Tongue (tissue), 2 donors: Measurements from ENCODE around the gene ZFP1. TPM values are rescaled to one million over a fixed set of nuclear protein-coding genes. Genes with fewer than 3 reads are reported as not detected.

Source experiments
- DNase-seq: peaks from one replicate; pipeline ENCODE4 v3.0.0-alpha.2; 2015
- total RNA-seq: library from RNA; depleted of rRNA; stranded (reverse); fragments of >200 nt; gene quantifications from one replicate; pipeline ENCODE4 v1.2.3, GENCODE V29; 2014

ZFP1 gene
- total RNA-seq, 1 donor from 2014 or later = 14.3 TPM

- DNase-seq = no peak
Measured at GRCh38 chr16:75160386-75160785, 12.1 kb downstream of the ZFP1 start.

DNA sequence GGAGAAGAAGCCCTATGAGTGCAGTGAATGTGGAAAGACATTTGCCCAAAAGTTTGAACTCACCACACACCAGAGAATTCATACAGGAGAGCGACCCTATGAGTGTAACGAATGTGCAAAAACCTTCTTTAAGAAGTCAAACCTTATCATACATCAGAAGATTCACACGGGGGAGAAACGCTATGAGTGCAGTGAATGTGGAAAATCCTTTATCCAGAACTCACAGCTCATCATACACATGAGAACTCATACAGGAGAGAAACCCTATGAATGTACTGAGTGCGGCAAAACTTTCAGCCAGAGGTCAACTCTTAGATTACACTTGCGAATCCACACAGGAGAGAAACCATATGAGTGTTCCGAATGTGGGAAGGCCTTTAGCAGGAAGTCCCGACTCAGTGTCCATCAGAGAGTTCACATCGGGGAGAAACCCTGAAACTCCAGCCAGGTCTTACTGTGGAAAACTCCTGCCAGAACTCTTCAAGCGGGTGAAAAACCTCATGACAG, 21.6 kb downstream of the ZFP1 start:
- DNase-seq = no peak

- no peak for DNase-seq
Measured at GRCh38 chr16:75172578-75172977, 24.3 kb downstream of the ZFP1 start.

DNA sequence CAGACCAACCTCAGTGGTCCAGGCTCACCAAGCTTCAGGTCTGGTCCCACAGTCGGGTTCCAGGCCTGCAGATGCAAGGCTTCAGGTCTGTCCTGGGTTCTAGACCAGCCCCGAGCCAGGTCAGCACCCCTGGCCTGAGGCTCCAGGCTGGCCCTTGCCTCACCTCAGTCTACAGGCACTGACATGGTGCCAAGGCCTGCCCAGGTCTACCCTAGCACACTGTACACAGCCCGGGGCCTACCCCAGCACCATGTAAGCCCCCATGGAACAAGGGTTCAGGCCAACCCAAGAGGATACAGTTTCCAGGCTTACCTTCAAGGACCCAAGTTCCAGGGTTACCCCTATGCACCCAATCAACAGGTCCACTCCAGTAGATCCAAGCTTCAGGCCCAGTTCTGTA, 26.8 kb downstream of the ZFP1 start:
- no peak for DNase-seq

GRCh38 chr16:75176926-75177325, 28.6 kb downstream of the ZFP1 start:
- no peak for DNase-seq

GRCh38 chr16:75179208-75179607, 30.9 kb downstream of the ZFP1 start:
- DNase-seq = no peak

- DNase-seq = no peak
Measured at GRCh38 chr16:75181630-75182029, 33.3 kb downstream of the ZFP1 start.

DNA sequence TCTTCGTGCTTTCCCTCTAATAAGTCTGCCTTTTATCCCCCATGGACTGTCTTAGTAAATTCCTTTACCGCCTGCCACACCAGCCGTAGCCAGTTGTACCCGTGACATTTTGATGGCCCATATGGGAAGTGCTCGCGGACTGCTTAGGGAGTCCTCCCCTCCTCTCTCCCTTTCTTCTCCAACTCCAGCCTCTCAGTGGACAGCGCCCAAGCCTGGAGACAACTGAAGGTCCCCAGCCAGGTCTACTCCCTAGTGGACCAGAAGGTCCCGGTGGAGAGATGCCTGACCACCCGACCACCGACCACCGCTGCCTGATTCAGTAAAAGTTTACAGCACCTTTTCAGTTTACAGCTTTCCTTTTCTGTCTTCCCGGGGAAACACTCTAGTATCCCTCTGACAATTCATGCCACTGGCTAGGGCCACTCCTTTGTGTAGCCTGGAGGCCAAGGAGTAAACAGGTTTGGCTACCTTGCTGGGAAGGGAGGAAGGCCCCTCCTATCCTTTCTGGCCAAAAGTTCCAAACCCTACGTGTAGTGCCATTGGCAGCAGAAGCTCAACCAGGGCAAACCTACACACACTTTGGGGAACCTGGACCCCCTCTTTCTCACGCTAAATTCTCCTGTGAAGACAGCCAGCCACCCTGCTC, 40.6 kb downstream of the ZFP1 start:
- DNase-seq = no peak

DNA sequence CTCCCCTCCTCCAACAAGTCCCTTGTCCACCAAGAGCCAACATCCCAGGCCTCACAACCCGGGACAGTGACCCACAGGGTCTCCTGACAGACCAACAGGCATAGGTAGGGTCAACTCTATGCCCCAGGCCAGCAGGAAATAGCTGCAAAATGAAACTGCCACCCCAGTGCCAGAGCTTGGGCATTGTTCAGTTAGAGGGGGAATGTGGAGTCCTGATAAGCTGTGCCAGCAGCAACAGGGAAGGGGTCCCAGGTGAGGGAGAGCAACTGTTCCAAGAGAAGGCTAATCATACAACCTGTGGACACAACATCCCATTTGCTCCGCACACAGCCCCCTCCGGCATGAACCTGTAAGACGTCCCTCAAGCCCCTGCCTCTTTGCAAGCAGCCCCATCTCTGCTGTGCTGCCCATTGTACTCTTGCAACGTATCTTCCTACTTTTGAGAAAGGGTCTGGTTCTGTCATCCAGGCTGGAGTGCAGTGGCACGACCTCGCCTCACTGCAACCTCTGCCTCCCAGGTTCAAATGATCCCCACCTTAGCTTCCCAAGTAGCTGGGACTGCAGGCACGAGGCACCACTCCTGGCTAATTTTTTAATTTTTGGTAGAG, 41.4 kb downstream of the ZFP1 start:
- no peak for DNase-seq

- no peak for DNase-seq
Measured at GRCh38 chr16:75192606-75193264, 44.4 kb downstream of the ZFP1 start.

GRCh38 chr16:75193265-75193650, 44.9 kb downstream of the ZFP1 start:
- DNase-seq = peak; percentile 41

- no peak for DNase-seq
Measured at GRCh38 chr16:75193730-75194444, 45.6 kb downstream of the ZFP1 start.

DNA sequence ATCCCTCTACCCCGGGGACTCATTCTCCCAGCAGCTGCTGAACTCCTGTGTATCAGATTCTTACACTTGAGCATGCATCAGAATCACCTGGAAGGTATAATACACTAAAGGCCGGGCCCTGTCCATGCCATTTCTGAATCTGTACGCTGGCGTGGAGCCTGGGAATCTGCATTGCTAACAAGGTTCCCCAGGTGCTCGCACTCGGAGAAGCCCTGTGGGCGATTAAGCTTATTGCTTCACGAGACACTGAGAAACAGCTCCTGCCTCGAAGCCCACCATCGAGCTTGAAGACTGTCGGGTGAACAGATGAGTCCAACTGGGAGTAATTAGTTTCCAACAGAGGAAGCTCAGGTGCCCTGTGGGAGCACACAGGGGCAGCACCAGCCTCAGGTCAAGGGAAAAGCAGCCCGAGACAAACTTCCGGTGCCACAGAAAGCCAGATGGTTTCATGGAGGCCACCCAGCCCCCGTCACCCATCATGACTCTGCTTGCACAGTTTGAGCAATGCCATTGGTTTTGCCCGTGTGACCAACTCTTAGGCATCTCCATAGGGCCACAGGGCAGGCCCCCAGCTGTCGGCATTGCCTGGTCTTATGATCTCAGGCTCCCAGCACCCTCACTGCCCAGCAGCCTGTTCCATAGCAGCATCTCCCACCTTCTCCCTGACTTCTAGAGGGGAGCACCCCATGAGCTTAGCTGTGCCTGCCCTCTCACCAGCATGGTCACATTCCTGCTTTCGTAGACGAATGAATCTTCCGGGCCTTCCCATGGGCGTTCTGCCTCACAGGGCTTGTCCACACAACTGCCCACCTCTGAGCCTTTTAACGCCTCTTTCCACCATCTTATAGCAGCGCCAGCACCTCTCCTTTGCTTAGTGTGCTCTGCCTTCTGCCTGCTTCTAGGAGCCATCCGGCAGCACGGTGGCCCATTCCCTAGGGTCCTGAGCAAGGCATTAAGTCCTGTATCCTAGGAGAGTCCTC, 47.8 kb downstream of the ZFP1 start:
- DNase-seq = no peak

DNA sequence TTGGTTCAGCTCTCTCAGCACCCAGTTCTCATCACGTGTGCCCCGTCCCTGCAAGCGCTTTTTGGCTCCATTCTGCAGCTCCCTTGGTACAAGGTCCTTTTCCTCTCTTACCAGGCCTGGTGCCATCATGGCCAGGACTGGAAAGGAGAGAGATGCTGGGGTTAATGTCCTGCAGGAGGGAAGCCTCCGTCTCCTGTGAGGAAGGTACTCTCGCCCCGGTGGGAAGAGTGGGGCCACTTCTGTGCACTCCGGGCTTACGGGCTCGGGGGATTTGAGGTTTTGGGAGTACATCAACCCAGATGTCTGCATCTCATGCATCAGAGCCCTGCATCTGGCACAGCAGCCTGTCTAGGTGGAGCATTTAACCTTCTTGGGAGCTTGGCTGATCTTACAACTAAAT, 48.5 kb downstream of the ZFP1 start:
- DNase-seq = no peak

- no peak for DNase-seq
Measured at GRCh38 chr16:75197522-75198134, 49.3 kb downstream of the ZFP1 start.

DNA sequence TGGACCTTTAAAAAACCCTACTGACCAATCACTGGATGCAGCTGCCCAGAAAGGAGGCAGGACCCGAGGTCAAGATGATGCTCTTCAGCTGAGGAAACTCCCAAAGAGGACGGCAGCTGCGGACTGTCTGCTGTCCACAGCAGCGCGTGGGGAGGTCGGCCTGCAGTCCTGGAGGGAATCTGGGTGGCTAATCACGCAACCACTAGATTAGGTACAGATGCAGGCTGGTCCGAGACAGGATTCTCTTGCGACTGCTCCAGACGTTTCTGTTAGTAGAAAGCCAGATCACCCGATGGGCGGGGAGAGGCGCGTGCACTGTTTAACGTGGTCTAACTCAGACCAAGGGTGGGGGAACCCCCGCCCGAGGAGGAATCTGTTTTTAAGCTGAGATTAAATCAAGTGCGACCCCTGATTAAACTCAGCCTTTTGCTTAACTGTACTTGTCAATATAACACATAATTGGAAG, 49.8 kb downstream of the ZFP1 start:
- DNase-seq = no peak

- DNase-seq = no peak
Measured at GRCh38 chr16:75202069-75202590, 53.8 kb downstream of the ZFP1 start.

DNA sequence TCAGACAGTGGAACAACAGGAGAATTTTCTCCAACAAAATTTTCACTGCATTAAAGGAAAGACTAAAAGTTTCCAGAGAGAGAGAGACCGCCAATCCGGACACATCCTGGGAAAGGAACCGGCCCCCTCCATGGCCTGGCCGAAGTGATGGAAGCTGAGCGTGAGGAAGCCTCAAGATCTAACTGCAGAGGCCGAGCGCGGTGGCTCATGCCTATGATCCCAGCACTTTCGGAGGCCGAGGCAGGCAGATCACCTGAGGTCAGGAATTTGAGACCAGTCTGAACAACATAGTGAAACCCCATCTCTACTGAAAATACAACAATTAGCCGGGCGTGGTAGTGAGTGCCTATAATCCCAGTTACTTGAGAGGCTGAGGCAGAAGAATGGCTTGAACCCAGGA, 54.8 kb downstream of the ZFP1 start:
- no peak for DNase-seq

- DNase-seq = no peak
Measured at GRCh38 chr16:75203667-75204409, 55.5 kb downstream of the ZFP1 start.

DNA sequence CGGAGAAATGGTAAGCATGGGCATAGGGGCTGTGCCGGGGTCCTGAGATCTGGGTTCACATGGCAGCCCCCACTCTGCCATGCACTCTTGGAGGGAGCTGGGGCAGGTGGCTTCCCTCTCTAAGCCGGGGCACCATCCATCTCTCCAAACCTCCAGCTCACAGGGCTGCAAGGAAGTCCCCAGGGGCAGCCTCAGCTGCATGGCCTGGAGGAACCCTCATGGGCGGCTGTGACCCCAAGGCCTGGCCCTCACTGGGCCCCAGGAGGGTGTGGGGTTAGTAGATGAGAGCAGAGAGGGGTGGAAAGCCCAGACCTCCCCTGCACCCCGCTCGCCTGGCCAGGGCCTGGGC, 56.1 kb downstream of the ZFP1 start:
- no peak for DNase-seq
